HEK293 (cell line): ENCODE measurements around the gene EIF3B.
A peak's percentile ranks its signal among the peaks of the same experiment; 100 is the strongest.

Experiments used
- FEZF1 ChIP-seq: fragments of 450-650 bp; formaldehyde crosslinking; IDR thresholded peaks from 2 replicates; pipeline ENCODE4 v1.5.1; 2016; ENCODE audit warnings: missing biosample characterization, missing genetic modification characterization
- KLF1 ChIP-seq: fragments of 450-650 bp; formaldehyde crosslinking; IDR thresholded peaks from 2 replicates; pipeline ENCODE4 v1.5.1; 2016; ENCODE audit warnings: missing biosample characterization, missing genetic modification characterization
- KLF8 ChIP-seq: fragments of 450-650 bp; formaldehyde crosslinking; IDR thresholded peaks from 2 replicates; pipeline ENCODE4 v1.5.1; 2016; ENCODE audit warnings: missing biosample characterization, missing genetic modification characterization
- OSR2 ChIP-seq: fragments of 450-650 bp; formaldehyde crosslinking; IDR thresholded peaks from 2 replicates; pipeline ENCODE4 v1.5.1; 2016; ENCODE audit warnings: missing biosample characterization, missing genetic modification characterization
- SCRT1 ChIP-seq: fragments of 450-650 bp; formaldehyde crosslinking; IDR thresholded peaks from 2 replicates; pipeline ENCODE4 v1.5.1; 2016; ENCODE audit warnings: missing biosample characterization, missing genetic modification characterization, borderline replicate concordance
- ZBTB20 ChIP-seq: fragments of 450-650 bp; formaldehyde crosslinking; IDR thresholded peaks from 2 replicates; pipeline ENCODE4 v1.5.1; 2016; ENCODE audit warnings: missing biosample characterization, missing genetic modification characterization
- ZFP3 ChIP-seq: fragments of 450-650 bp; formaldehyde crosslinking; IDR thresholded peaks from 2 replicates; pipeline ENCODE4 v1.5.1; 2016; ENCODE audit warnings: low read depth, missing biosample characterization, missing genetic modification characterization
- ZNF133 ChIP-seq: fragments of 450-650 bp; formaldehyde crosslinking; IDR thresholded peaks from 2 replicates; pipeline ENCODE4 v1.5.1; 2016; ENCODE audit warnings: missing biosample characterization, missing genetic modification characterization
- ZNF24 ChIP-seq: fragments of 450-650 bp; formaldehyde crosslinking; IDR thresholded peaks from 2 replicates; pipeline ENCODE4 v1.5.1; 2016; ENCODE audit warnings: missing biosample characterization, missing genetic modification characterization
- ZNF341 ChIP-seq: fragments of 450-650 bp; formaldehyde crosslinking; IDR thresholded peaks from 2 replicates; pipeline ENCODE4; 2016; ENCODE audit warnings: low read depth, missing biosample characterization, missing genetic modification characterization
- ZNF391 ChIP-seq: fragments of 450-650 bp; formaldehyde crosslinking; IDR thresholded peaks from 2 replicates; pipeline ENCODE4 v1.5.1; 2016; ENCODE audit warnings: low read depth, missing biosample characterization, missing genetic modification characterization, borderline replicate concordance
- ZNF510 ChIP-seq: fragments of 450-650 bp; formaldehyde crosslinking; IDR thresholded peaks from 2 replicates; pipeline ENCODE4 v1.5.1; 2018; ENCODE audit warnings: mild to moderate bottlenecking, missing genetic modification characterization, missing biosample characterization; ENCODE audit not compliant: insufficient replicate concordance
- ZNF514 ChIP-seq: fragments of 450-650 bp; formaldehyde crosslinking; IDR thresholded peaks from 2 replicates; pipeline ENCODE4 v1.5.1; 2016; ENCODE audit warnings: missing biosample characterization, missing genetic modification characterization
- ZNF571 ChIP-seq: fragments of 450-650 bp; formaldehyde crosslinking; IDR thresholded peaks from 2 replicates; pipeline ENCODE4 v1.5.0; 2017; ENCODE audit warnings: missing biosample characterization, missing genetic modification characterization
- ZNF623 ChIP-seq: fragments of 450-650 bp; formaldehyde crosslinking; IDR thresholded peaks from 2 replicates; pipeline ENCODE4 v1.5.1; 2016; ENCODE audit warnings: missing biosample characterization, missing genetic modification characterization
- ZNF629 ChIP-seq: fragments of 450-650 bp; formaldehyde crosslinking; IDR thresholded peaks from 2 replicates; pipeline ENCODE4 v1.5.1; 2017; ENCODE audit warnings: missing biosample characterization, missing genetic modification characterization
- ZNF843 ChIP-seq: fragments of 450-650 bp; formaldehyde crosslinking; IDR thresholded peaks from 2 replicates; pipeline ENCODE4 v1.5.1; 2016; ENCODE audit warnings: missing biosample characterization, missing genetic modification characterization
- ZSCAN23 ChIP-seq: fragments of 450-650 bp; formaldehyde crosslinking; IDR thresholded peaks from 2 replicates; pipeline ENCODE4 v1.5.1; 2016; ENCODE audit warnings: missing biosample characterization, missing genetic modification characterization
- ZXDB ChIP-seq: fragments of 450-650 bp; formaldehyde crosslinking; IDR thresholded peaks from 2 replicates; pipeline ENCODE4 v1.5.1; 2016; ENCODE audit warnings: missing biosample characterization, missing genetic modification characterization
- TF ChIP-seq, protein P1 (sequence below): fragments of 450-650 bp; formaldehyde crosslinking; IDR thresholded peaks from 2 replicates; pipeline ENCODE4 v1.5.1; 2016; ENCODE audit warnings: missing biosample characterization, missing genetic modification characterization
- TF ChIP-seq, protein P2 (sequence below): fragments of 450-650 bp; formaldehyde crosslinking; IDR thresholded peaks from 2 replicates; pipeline ENCODE4 v1.5.1; 2016; ENCODE audit warnings: missing biosample characterization, missing genetic modification characterization
- TF ChIP-seq, protein P3 (sequence below): fragments of 450-650 bp; formaldehyde crosslinking; IDR thresholded peaks from 2 replicates; pipeline ENCODE4 v1.5.1; 2016; ENCODE audit warnings: missing biosample characterization, missing genetic modification characterization, low read depth
- TF ChIP-seq, protein P4 (sequence below): fragments of 450-650 bp; formaldehyde crosslinking; IDR thresholded peaks from 2 replicates; pipeline ENCODE4 v1.5.1; 2016; ENCODE audit warnings: missing biosample characterization, missing genetic modification characterization
- TF ChIP-seq, protein P5 (sequence below): fragments of 450-650 bp; formaldehyde crosslinking; IDR thresholded peaks from 2 replicates; pipeline ENCODE4 v1.5.1; 2016; ENCODE audit warnings: missing biosample characterization, missing genetic modification characterization, borderline replicate concordance
- TF ChIP-seq, protein P6 (sequence below): fragments of 450-650 bp; formaldehyde crosslinking; IDR thresholded peaks from 2 replicates; pipeline ENCODE4 v1.5.1; 2016; ENCODE audit warnings: missing biosample characterization, missing genetic modification characterization

The EIF3B gene

DNA sequence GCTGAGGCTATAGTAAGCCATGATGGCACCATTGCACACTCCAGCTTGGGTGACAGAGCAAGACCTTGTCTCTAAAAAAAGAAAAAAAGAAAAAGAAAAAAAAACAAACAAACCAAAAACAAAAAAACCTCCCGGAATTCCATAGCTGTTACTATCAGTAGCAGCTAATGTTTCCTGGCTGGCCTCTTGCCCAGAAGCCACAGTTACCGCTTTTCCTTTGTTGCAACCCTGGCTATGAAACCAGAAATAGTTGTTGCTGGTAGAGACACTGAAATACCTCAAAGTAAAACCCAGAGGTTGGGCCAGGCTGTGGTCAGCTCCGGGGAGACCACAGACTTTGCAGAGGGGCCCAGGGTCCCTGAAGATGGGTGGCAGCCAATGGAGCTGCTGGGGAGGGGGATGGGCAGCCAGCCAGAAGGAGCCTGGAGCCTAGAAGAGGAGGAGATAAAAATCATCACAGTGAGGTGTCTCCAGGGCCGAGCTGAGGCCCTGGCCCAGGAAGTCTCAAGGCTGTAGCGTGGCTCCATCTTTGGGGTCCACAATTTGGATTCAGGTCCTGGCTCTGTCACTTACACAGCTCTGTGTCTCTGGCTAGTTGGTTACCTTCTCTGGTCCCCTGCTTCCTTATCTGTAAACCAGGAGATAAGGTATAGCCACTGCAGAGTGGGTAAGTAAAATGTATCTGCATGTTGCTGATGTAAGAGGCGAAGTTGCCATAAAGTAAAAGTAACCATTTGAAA is 45.4 kb downstream of the EIF3B start (continued):
- TF ChIP-seq, protein P1, sequence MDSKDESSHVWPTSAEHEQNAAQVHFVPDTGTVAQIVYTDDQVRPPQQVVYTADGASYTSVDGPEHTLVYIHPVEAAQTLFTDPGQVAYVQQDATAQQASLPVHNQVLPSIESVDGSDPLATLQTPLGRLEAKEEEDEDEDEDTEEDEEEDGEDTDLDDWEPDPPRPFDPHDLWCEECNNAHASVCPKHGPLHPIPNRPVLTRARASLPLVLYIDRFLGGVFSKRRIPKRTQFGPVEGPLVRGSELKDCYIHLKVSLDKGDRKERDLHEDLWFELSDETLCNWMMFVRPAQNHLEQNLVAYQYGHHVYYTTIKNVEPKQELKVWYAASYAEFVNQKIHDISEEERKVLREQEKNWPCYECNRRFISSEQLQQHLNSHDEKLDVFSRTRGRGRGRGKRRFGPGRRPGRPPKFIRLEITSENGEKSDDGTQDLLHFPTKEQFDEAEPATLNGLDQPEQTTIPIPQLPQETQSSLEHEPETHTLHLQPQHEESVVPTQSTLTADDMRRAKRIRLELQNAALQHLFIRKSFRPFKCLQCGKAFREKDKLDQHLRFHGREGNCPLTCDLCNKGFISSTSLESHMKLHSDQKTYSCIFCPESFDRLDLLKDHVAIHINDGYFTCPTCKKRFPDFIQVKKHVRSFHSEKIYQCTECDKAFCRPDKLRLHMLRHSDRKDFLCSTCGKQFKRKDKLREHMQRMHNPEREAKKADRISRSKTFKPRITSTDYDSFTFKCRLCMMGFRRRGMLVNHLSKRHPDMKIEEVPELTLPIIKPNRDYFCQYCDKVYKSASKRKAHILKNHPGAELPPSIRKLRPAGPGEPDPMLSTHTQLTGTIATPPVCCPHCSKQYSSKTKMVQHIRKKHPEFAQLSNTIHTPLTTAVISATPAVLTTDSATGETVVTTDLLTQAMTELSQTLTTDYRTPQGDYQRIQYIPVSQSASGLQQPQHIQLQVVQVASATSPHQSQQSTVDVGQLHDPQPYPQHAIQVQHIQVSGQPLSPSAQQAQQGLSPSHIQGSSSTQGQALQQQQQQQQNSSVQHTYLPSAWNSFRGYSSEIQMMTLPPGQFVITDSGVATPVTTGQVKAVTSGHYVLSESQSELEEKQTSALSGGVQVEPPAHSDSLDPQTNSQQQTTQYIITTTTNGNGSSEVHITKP (tag by site-specific recombination): peak; percentile 38; the same call in 1 of the 2 replicates
- TF ChIP-seq ZBTB20 (peak; percentile 50), ZSCAN23 (tag by site-specific recombination) (no peak), ZXDB (tag by site-specific recombination) (0 out of 2 replicates have a peak, but pooled peaks have one; percentile 17), KLF1 (tag by site-specific recombination) (no peak), OSR2 (tag by site-specific recombination) (peak; percentile 88), ZNF133 (tag by site-specific recombination) (peak; percentile 66), ZNF843 (tag by site-specific recombination) (no peak), ZNF514 (tag by site-specific recombination) (no peak), ZFP3 (tag by site-specific recombination) (no peak), ZNF24 (no peak), ZNF391 (tag by site-specific recombination) (no peak), KLF8 (no peak), ZNF629 (tag by site-specific recombination) (no peak), ZNF623 (no peak), ZNF341 (tag by site-specific recombination) (peak; percentile 28; the same call in 1 of the 2 replicates), ZNF571 (tag by site-specific recombination) (no peak), FEZF1 (tag by site-specific recombination) (no peak), ZNF510 (tag by site-specific recombination) (no peak), SCRT1 (tag by site-specific recombination) (peak; percentile 43; the same call in 1 of the 2 replicates)
- TF ChIP-seq, protein P2, sequence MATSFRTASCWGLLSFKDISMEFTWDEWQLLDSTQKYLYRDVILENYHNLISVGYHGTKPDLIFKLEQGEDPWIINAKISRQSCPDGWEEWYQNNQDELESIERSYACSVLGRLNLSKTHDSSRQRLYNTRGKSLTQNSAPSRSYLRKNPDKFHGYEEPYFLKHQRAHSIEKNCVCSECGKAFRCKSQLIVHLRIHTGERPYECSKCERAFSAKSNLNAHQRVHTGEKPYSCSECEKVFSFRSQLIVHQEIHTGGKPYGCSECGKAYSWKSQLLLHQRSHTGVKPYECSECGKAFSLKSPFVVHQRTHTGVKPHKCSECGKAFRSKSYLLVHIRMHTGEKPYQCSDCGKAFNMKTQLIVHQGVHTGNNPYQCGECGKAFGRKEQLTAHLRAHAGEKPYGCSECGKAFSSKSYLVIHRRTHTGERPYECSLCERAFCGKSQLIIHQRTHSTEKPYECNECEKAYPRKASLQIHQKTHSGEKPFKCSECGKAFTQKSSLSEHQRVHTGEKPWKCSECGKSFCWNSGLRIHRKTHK (tag by site-specific recombination): no peak
- TF ChIP-seq, protein P3, sequence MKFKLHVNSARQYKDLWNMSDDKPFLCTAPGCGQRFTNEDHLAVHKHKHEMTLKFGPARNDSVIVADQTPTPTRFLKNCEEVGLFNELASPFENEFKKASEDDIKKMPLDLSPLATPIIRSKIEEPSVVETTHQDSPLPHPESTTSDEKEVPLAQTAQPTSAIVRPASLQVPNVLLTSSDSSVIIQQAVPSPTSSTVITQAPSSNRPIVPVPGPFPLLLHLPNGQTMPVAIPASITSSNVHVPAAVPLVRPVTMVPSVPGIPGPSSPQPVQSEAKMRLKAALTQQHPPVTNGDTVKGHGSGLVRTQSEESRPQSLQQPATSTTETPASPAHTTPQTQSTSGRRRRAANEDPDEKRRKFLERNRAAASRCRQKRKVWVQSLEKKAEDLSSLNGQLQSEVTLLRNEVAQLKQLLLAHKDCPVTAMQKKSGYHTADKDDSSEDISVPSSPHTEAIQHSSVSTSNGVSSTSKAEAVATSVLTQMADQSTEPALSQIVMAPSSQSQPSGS (tag by site-specific recombination): no peak
- TF ChIP-seq, protein P4, sequence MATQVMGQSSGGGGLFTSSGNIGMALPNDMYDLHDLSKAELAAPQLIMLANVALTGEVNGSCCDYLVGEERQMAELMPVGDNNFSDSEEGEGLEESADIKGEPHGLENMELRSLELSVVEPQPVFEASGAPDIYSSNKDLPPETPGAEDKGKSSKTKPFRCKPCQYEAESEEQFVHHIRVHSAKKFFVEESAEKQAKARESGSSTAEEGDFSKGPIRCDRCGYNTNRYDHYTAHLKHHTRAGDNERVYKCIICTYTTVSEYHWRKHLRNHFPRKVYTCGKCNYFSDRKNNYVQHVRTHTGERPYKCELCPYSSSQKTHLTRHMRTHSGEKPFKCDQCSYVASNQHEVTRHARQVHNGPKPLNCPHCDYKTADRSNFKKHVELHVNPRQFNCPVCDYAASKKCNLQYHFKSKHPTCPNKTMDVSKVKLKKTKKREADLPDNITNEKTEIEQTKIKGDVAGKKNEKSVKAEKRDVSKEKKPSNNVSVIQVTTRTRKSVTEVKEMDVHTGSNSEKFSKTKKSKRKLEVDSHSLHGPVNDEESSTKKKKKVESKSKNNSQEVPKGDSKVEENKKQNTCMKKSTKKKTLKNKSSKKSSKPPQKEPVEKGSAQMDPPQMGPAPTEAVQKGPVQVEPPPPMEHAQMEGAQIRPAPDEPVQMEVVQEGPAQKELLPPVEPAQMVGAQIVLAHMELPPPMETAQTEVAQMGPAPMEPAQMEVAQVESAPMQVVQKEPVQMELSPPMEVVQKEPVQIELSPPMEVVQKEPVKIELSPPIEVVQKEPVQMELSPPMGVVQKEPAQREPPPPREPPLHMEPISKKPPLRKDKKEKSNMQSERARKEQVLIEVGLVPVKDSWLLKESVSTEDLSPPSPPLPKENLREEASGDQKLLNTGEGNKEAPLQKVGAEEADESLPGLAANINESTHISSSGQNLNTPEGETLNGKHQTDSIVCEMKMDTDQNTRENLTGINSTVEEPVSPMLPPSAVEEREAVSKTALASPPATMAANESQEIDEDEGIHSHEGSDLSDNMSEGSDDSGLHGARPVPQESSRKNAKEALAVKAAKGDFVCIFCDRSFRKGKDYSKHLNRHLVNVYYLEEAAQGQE (tag by site-specific recombination): no peak
- TF ChIP-seq, protein P5, sequence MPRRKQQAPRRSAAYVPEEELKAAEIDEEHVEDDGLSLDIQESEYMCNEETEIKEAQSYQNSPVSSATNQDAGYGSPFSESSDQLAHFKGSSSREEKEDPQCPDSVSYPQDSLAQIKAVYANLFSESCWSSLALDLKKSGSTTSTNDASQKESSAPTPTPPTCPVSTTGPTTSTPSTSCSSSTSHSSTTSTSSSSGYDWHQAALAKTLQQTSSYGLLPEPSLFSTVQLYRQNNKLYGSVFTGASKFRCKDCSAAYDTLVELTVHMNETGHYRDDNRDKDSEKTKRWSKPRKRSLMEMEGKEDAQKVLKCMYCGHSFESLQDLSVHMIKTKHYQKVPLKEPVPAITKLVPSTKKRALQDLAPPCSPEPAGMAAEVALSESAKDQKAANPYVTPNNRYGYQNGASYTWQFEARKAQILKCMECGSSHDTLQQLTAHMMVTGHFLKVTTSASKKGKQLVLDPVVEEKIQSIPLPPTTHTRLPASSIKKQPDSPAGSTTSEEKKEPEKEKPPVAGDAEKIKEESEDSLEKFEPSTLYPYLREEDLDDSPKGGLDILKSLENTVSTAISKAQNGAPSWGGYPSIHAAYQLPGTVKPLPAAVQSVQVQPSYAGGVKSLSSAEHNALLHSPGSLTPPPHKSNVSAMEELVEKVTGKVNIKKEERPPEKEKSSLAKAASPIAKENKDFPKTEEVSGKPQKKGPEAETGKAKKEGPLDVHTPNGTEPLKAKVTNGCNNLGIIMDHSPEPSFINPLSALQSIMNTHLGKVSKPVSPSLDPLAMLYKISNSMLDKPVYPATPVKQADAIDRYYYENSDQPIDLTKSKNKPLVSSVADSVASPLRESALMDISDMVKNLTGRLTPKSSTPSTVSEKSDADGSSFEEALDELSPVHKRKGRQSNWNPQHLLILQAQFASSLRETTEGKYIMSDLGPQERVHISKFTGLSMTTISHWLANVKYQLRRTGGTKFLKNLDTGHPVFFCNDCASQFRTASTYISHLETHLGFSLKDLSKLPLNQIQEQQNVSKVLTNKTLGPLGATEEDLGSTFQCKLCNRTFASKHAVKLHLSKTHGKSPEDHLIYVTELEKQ: no peak
- TF ChIP-seq, protein P6, sequence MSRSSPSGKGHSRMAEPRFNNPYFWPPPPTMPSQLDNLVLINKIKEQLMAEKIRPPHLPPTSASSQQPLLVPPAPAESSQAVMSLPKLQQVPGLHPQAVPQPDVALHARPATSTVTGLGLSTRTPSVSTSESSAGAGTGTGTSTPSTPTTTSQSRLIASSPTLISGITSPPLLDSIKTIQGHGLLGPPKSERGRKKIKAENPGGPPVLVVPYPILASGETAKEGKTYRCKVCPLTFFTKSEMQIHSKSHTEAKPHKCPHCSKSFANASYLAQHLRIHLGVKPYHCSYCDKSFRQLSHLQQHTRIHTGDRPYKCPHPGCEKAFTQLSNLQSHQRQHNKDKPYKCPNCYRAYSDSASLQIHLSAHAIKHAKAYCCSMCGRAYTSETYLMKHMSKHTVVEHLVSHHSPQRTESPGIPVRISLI (tag by site-specific recombination): peak; percentile 88
